Measurements from ENCODE around the gene MNDA.

Gene MNDA

DNA sequence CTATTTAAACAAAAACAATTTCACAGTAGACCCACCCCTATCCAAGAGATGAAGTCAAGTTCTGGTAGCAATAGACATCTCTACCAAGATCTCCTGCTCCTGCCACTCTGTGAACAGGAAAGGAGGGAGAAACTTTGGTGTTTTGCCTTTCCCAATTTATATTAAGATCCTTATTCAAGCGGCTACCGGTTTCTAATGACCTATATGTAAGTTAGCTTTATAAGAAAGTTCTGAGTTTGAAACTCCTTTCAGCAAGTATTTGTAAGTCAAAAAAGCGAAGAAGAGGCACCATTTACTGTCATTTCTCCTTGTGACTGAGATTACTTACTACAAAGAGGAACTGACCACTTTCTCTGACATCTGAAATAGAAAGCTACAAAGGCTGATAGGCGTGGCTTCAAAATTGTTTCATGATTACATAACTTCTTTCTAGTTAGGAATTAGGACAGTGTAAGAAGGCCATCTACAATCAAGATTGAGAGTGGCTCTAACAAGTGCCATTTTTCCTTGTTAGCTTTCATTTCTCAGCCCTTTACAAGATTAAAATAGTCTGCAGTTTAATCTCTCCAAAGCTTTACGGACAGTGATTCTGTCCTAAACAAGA lies at the start of gene MNDA:
Gene MNDA (plus strand): TSS at position 448 of the 604 bp plus-strand sequence. CDS start 10,803 bp downstream, outside the sequence.
- DNase-seq (ENCODE audit: low read depth), result no peak

GRCh38 chr1:158793604-158794003 lies 37.5 kb upstream of the MNDA start:
- DNase-seq (ENCODE audit: low read depth), result no peak

GRCh38 chr1:158794247-158794646 lies 36.9 kb upstream of the MNDA start:
- no peak for DNase-seq (ENCODE audit: low read depth)

GRCh38 chr1:158798531-158798930 lies 32.6 kb upstream of the MNDA start:
- no peak for DNase-seq (ENCODE audit: low read depth)

DNA sequence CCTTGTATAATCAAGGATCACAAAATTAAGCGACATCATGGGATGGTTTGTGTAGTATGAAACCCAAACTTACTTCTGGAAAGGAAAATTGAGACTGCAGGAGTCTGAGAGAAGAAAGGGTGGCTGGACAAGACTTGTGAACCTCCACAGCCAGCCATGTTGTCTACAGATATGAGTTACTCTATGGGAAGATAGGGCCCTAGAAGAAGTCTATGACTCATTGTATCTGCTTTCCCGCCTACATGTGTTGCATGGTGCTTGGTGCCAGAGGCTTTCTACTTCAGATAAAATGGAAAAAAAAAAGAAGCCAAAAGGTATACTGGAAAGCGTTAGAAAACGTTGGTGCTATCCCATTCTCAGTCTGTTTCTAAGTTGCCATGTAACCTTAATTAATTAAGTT lies 31.5 kb upstream of the MNDA start:
- no peak for DNase-seq (ENCODE audit: low read depth)

GRCh38 chr1:158800526-158800925 lies 30.6 kb upstream of the MNDA start:
- no peak for DNase-seq (ENCODE audit: low read depth)

- DNase-seq (ENCODE audit: low read depth), result no peak
Measured at GRCh38 chr1:158801396-158801795, 29.8 kb upstream of the MNDA start.

GRCh38 chr1:158803678-158804077 lies 27.5 kb upstream of the MNDA start:
- no peak for DNase-seq (ENCODE audit: low read depth)

- DNase-seq (ENCODE audit: low read depth), result no peak
Measured at GRCh38 chr1:158806916-158807536, 24.1 kb upstream of the MNDA start.

DNA sequence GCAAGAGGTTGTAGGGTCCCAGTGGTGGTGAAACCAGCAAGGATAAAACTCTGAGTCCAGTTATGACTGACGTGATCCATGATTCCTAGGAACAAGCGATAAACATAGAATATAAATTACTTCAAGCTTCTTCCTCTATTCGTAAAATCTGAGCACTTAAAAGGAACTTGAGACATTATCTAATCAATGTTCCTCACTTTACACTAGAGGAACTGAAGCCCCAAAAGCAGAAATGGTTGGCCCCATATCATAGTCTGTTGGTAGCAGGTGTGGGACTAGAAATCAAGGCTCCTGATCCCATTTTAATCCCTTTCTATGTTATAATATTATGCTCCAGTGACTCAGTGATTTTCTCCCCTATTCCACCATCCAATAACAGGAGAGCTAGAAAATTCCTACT lies 21.9 kb upstream of the MNDA start:
- no peak for DNase-seq (ENCODE audit: low read depth)

GRCh38 chr1:158809862-158810261 lies 21.3 kb upstream of the MNDA start:
- no peak for DNase-seq (ENCODE audit: low read depth)

GRCh38 chr1:158810311-158810710 lies 20.8 kb upstream of the MNDA start:
- DNase-seq (ENCODE audit: low read depth), result no peak

DNA sequence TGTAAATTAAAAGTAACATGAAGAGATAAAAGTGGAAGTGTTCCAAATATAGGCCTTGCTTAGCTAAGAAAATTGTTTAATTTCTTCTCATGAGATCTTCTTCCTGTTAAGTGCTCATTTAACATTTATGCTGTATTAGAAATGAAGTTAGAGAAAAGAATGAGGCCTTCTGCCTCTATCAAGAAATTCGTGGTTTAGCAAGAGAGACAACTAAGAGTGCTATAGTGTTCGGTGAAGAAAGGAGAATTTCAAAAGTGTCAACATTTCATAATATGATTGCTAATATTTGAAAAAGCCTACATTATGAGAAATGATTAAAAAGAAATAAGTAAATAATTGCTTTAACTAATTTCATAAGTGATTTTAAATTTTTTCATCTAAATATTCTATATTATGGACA lies 18.8 kb upstream of the MNDA start:
- no peak for DNase-seq (ENCODE audit: low read depth)

DNA sequence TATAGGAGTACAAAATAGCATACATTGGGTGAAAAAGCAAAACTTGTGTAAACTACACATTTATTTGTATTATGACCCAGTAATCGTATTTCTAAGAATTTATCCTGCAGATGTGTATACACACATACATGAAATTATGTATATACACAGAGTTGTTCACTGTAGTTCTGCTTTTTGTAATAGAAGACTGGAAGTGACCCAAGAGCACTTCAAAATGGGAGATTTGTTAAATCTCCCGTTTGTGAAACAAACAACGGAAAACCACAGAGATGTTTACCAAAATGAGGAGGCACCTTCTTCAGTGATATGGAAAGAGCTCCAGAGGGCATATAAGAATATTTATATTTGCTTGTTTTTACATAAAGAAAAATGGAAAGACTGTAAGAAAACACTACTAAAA lies 18.0 kb upstream of the MNDA start:
- no peak for DNase-seq (ENCODE audit: low read depth)

GRCh38 chr1:158814970-158815369 lies 16.2 kb upstream of the MNDA start:
- DNase-seq (ENCODE audit: low read depth), result no peak

GRCh38 chr1:158818560-158818959 lies 12.6 kb upstream of the MNDA start:
- no peak for DNase-seq (ENCODE audit: low read depth)

DNA sequence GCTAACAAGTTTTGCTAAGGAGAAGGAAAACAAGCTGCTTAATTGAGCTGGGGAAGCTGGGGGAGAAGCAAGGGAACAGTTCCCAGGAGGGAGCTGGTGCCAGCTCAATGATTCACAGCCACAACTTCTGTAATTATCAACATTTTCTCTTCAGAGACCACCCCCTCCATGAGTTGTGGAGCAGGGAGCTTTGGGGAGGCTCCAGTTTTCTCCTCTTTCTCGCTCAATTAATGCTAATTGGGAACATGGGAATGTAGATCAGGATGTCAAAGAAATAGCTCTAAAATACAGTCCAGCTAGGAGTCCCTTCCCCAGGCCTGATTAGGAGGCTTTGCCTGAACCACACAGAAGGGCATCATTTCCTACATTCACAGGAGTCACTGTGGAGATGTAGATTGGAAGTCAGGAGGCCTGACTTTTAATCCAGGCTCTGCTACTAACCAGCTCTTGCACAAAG lies 12.1 kb upstream of the MNDA start:
- DNase-seq (ENCODE audit: low read depth), result no peak

DNA sequence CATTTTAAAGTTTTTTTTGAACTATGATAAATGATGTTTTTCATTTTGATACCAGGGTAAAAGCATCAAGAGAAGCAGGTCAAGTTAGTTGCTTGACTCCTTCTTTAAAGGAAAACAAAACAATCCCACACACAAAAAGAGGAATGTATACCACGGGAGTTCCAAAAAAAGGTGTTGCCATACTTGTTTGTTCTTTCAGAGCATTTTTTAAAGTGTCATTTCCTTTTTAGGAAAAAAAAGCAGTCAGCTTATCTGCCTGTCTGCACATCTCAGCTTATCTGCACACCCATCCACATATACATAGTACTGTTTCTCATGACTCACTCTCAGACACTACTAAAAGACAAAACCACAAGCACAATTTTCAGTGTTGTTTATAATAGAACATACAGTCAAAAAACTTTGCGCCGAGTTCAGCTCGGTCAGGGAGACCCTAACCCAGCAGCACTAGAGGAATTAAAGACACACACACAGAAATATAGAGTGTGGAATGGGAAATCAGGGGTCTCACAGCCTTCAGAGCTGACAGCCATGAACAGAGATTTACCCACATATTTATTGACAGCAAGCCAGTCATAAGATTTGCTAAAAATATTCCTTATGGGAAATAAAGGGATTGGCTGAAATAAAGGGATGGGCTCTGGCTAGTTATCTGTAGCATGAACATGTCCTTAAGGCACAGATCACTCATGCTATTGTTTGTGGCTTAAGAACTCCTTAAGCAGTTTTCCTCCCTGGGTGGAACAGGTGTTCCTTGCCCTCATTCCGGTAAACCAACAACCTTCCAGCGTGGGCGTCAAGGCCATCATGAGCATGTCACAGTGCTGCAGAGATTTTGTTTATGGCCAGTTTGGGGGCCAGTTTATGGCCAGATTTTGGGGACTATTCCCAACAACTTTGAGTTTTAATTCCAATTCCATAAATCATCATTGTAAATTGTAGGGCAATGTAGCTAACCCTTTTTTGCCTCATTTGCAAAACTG lies 11.4 kb upstream of the MNDA start:
- DNase-seq (ENCODE audit: low read depth), result no peak

DNA sequence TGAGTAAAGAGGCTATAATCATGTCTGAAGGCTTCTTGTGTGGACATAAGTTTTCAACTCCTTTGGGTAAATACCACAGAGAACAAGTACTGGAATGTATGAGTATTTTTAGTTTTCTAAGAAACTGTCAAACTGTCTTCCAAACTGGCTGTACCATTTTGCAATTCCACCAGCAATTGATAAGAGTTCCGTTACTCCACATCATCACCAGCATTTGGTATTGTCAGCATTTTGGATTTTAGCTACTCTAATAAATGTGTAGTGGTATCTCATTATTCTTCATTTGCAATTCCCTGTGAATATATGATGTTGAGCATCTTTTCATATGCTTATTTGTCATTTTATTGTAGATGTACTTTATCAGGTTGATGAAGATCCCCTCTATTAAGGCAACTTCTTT lies 9.4 kb upstream of the MNDA start:
- no peak for DNase-seq (ENCODE audit: low read depth)

DNA sequence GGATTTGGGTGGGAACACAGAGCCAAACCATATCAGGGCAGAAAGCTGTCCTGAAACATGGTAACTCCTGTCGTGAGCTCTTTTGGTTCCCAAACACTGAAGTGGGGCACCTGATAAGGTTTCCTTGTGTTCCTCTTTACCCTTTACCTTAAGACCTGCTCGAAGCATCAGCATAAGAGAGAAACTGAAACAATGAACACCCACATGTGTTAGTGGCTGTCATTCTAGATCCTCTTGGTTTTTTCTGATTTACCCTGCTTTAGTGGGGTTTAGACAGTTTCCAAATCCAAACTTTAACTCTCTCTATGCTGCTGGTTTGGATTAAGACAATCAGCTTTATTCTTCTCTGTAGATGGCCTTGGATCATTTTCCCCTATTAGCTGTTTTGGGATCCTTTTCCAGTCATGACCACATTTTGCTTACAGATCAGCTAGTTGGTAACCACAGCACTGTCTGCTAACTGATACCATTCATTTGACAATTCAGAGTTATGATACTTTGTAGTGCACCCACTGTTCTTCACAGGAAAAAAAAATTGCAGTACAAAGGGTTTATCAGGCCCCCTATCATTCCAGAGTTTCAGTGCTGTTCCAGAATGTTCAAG lies 975 bp upstream of the MNDA start:
- no peak for DNase-seq (ENCODE audit: low read depth)

- DNase-seq (ENCODE audit: low read depth), result no peak
Measured at GRCh38 chr1:158833264-158833663, 2.1 kb downstream of the MNDA start.

GRCh38 chr1:158836038-158836437 lies 4.9 kb downstream of the MNDA start:
- DNase-seq (ENCODE audit: low read depth), result no peak
